GM18861 (cell line): ENCODE data around the gene SEMA3D.

ENCODE experiments used
- ATAC-seq: cut with Tn5 transposase; IDR thresholded peaks from one replicate; pipeline ENCODE4 v1.9.1; 2021; ENCODE audit not compliant: unreplicated experiment

The SEMA3D gene

DNA sequence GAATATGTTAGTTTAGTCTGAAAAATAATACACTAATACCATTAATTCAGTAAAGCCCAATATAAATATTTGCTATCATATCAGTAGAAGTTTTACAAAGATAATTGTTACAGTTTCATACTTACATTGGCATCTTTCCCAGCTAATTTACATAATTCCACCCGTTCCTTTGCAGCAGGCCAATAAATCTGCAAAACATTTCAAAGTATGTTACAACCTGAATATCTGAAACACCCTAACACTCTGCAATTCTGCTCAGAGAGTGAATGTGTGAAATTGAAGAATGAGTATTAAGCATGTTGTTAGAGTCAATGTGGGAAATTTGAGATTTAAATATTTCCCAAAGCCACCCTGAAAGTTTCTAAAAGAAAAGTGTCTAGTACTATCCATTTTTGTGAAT lies 105.5 kb downstream of the SEMA3D start:
- no peak for ATAC-seq

GRCh38 chr7:85079434-85079833 lies 107.4 kb downstream of the SEMA3D start:
- ATAC-seq, result no peak

- ATAC-seq, result no peak
Observed at GRCh38 chr7:85078181-85078580, 108.7 kb downstream of the SEMA3D start.

DNA sequence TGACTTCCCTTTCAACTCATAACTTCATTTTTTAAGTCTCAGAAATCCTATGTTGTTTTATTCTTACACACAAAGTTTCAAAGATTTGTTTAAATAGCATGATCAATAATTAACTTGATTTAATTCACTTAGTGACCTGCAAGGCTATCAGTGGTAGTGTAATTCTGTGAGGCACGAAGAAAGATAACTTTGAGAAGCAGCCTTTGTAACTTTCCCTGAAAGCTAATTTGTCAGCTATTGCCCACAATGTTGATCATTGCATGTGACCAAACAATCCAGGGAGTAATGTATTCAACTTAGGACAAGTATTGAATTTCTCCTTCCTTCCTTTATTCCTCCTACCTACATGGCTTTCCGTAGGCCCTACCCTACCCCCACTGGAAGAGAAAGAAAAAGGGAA lies 111.0 kb downstream of the SEMA3D start:
- no peak for ATAC-seq

DNA sequence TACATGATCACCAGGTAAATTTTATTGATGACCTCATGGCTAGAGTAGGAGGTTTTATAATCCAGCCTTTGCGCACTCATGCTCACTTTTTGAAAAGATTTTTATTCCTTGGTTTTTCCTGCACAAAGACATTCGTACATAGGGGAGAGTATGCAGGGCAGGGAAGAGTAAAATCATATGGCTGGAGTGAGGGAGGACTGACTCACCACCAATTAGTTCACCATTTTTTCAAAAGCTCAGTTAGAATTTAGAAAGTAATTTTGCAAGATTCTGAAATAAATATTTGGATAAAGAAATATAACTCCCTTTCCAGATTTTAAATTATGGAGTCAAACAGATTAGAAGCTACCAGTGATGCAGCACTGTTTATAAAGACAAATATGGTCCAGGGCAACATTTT lies 111.9 kb downstream of the SEMA3D start:
- no peak for ATAC-seq

DNA sequence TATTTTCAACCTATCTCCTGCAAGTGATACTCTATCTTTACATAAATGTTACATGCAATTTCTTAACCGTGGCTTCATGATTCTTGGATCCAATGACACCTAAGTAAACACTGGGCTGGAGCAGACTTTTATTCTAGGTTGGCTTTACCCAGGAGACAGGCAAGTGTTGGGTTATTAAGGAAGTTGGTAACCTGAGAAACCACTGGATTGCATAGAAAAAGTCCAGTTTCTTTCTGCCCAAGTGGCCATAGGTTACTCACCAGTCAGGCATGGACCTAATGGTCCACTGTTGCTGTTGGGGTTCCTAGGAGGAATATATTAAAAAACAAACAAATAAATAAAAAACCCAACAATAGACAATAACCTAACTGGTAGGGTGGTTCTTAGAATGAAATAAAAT lies 112.8 kb downstream of the SEMA3D start:
- ATAC-seq, result no peak

DNA sequence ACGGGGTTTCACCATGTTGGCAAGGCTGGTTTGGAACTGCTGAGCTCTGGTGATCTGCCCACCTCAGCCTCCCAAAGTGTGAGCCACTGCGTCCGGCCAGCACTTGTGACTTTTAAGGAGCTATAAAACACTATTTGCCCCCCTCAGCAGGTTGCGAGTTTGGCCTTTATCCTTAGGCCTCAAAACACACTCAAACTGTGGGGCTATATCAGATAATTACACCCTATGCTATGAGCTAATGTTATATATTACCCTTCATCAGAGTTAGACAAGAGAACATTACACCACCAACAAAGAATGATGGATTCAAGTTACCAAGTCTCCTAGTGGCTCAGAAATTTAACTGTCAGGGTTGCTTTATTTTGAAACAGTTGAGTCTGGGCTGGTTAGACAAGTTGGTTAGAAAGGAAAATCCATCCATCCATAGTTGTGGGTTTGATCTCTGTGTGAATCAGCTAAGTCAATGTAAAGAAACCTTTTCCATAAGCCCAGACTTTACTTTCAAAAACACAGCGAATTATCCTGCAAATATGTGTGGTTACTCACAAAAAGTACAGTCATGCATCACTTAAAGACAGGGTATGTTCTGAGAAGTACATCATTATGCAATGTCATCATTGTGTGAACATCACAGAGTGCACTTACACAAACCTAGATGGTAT lies 115.8 kb downstream of the SEMA3D start:
- no peak for ATAC-seq

DNA sequence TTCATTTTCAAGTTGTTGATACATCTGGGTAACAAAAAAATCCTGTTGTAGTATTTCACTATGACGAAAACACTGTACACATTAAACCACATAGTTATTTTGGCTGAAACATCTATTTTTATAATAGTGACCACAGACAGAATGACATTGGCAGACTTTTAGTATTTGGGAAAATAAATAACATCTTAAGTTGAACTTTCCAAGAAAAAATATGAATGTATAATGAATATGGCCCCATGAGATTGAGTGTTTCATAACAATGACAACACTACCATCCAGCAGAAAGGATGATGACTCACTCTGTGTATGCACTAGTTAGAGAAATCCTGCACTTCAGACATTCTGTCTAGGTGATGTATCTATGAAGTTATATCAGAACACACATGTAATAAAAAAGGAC lies 118.1 kb downstream of the SEMA3D start:
- ATAC-seq, result no peak

DNA sequence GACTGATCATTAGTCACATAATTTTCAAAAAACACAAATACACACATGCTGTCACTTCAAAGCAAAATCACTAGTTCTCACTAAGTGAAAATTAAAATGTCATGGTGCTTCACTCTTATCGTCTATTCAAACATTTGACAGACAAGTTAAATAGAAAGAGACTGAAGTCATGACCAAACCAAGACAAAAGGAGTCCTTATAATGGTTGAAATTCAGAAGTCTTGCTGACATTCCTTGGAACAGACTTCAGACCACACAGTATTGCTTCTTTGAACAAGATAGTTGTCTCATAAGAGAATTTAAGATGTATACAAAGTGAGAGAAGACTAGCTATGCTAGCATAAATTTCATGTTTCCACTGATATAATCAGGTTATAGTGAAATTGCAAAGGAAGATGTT lies 119.5 kb downstream of the SEMA3D start:
- no peak for ATAC-seq

DNA sequence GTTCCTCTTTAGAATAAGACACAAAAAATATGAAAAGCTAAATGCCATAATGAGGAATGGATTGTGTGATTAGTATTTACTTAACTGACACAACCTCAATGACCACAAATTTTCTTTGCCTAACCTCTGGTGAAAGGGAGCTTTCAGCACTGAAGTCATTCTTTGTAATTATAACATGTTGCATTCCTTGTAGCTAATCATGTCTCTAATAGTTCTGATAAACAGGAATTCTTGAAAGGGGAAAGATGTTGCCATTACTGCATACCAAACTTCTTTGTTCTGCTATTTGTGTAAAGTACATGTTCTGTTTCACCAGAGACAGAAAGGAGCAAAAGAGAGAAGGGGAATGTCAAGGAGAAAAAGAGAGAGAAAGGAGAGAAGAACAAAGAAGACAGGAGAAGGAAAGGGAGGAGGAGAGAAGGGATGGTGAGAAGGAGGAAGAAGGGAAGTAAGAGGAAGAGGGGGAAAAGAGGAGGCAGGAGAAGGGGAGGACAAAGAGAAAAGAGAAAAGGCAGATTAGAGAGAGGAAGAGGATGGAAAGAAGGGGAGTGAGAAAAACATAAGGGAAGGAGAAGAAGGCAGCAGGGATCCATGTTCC lies 120.9 kb downstream of the SEMA3D start:
- no peak for ATAC-seq

DNA sequence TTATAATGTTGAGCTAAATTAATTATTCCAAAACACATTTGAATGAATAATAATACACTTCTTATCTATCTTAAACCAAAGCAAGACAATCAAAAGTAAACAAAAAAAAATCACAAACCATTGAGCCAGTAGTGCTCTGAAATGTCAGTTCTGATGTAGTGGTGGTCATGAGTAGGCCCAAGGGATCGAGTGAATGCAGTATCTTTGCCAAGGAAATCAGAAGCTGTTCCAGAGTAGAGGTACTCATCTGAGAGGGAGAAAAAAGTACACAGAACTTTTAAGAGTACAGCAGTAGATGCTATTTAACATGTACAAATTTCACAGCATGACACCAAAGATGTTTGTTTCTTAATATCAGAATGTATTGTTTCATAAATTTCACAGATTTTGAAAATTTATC lies 121.5 kb downstream of the SEMA3D start:
- ATAC-seq, result no peak

DNA sequence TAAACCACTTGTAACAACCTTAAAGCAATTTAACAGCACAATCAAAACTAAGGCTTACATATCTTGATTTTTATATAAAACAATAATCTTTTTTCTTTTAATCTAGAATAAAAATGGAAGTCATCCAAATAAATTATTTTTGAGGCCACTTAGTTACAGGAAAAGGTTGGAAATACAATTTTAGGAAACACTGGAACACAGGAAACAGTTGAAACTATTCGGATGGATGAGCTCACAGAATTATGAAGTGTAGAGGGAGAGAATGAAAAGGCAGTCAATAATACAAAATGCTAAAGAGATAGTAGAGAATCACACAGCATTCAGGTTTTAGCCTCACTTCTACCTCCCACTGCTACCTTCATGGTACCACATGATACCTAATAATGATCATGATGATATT lies 124.2 kb downstream of the SEMA3D start:
- no peak for ATAC-seq

DNA sequence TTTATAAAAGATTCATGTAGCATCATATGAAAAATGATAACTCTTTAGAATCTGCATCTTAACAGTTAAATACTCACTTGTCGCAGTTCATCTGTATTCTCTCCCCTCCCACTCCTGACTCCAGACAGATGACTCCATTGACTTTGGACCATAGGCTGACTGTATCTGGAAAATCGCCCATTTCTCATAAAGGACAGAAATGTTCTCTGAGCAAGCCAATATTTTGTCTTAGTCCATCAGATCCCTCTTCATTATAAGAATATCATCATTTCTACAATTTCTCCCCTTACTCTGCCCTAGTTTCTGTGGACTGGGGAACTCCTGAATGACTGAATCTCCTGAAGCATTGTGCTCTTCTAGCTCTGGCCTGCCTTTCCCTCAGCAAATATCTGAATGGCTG lies 125.4 kb downstream of the SEMA3D start:
- no peak for ATAC-seq

DNA sequence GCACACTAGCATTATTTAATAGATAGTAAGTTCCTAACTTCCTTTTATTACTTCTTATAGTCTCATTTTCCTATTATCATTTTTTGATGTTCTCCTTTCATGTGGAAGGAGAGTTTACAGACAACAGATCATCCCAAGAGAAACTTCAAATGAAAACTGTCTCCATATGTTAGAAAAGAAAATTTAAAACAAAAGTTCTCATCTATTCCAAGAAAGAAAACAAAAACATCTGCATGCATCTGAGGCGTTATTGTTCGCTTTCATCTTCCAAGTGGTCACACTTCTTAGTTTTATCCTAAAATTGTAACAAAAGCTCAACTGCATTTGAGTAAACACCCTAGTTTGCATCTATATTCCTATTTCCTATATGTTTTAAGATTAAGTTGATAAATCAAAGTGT lies 126.2 kb downstream of the SEMA3D start:
- no peak for ATAC-seq

DNA sequence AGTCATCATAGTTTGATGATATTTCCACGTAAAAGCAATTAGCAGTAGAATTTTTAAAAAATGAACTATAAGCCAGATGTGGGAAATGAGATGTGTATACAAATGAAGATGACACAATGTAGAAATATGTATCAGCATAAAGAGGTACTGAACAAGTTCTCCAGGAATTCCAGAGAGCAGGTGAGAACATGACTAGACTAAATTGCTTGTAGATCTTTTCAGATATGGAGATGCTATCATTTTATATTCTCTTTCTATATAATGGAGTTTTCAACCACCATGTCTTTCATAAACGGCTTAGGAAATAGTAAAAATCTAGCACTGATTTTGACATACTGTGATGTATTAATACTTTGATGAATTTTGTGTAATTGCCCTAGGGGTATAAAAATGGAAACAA lies 130.9 kb downstream of the SEMA3D start:
- ATAC-seq, result no peak

DNA sequence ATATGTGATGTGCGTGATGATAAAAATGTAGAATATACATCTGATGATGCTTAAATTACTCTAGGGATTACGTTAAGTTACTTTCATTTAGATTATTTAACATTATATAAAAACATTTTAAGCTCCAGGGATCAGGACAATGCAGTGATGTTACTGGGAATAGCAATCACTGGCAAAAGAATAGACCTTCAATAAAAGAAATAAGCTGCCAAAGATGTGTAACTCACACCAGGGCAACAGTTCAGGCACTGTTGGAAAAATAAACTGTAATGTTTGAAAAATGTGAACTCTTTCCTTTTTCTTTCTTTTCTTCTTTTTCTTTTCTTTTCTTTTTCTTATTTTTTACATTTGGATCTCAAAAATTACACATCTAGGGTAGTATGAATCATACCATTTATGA lies 131.7 kb downstream of the SEMA3D start:
- no peak for ATAC-seq

DNA sequence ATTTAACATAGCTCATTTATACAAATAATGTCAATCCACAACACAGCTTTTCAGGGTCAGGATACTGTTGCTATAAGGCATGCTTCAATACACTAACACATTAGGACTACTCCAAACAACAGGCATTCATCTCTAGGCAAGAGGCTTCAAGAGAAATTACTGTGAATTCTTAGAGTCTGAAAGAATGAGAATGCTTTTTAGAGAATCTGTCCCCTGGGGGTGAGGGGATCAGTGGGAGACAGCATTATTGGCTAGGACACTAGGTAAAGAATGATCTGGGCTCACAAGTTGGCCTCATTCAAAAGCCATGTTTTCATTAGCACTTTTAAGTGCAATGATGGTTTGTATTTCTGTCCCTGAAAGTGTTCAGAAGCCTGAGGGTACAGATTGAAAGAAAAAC lies 132.6 kb downstream of the SEMA3D start:
- ATAC-seq, result no peak

DNA sequence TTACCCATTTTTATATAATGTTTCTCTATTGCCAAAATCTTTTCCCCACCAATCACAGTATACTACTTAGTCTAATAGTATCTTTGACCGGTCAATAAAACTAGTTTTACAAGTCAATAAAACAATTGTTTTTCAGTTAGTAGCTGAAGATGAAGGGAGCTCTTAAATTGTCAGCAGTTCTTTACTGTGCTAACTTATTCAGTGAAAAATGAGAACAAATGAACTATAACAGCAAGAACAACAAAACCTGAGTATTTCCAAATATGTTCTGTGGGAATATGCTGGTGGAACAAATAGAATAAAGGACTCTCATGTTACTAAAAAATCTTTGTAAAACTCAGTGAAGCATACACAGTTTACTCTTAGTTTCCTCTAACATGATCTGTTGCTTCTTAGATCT lies 134.0 kb downstream of the SEMA3D start:
- no peak for ATAC-seq

- no peak for ATAC-seq
Observed at GRCh38 chr7:85052056-85052737, 134.7 kb downstream of the SEMA3D start.

DNA sequence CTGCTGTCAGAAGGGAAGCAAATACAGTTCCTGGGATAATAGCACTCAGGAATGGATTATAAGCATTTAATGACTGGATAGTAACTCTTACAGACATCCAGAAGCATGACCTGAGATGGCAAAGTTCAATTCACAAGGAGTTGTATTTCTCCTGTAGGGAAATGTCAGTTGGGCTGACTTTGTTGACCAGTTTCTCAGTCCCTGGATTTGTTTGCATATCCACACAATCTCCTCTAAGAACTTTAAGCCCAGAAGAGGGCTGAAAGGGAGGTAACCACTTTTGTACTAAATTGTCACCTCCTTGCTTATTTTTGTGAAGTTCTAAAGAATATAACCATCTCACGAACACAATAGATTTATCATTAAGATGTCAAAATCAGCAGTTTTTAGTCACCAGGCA lies 140.3 kb downstream of the SEMA3D start:
- ATAC-seq, result no peak

GRCh38 chr7:85041605-85042216 lies 145.1 kb downstream of the SEMA3D start:
- ATAC-seq, result no peak
